ENCODE results near the gene PSMD11. TPM values are rescaled to one million over a fixed set of nuclear protein-coding genes. Genes with fewer than 3 reads are reported as not detected.

PSMD11 gene
- total RNA-seq, 6 experiments from 2014 or later = 45.7 to 61.3 (median 51.6) TPM

DNA sequence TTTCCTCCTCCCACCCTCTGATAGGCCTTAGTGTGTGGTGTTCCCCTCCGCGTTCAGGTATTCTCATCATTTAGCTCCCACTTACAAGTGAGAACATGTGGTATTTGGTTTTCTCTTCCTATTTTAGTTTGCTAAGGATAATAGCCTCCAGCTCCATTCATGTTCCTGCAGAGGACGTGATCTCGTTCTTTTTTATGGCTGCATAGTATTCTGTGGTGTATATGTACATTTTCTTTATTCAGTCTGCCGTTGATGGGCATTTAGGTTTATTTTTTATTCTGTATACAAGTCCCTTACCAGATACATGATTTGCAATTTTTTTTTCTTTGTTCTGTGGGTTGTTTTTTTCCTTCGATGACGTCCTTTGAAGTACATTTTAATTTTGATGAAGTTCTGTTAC, 23.6 kb downstream of the PSMD11 start:
- TF ChIP-seq, protein P1, sequence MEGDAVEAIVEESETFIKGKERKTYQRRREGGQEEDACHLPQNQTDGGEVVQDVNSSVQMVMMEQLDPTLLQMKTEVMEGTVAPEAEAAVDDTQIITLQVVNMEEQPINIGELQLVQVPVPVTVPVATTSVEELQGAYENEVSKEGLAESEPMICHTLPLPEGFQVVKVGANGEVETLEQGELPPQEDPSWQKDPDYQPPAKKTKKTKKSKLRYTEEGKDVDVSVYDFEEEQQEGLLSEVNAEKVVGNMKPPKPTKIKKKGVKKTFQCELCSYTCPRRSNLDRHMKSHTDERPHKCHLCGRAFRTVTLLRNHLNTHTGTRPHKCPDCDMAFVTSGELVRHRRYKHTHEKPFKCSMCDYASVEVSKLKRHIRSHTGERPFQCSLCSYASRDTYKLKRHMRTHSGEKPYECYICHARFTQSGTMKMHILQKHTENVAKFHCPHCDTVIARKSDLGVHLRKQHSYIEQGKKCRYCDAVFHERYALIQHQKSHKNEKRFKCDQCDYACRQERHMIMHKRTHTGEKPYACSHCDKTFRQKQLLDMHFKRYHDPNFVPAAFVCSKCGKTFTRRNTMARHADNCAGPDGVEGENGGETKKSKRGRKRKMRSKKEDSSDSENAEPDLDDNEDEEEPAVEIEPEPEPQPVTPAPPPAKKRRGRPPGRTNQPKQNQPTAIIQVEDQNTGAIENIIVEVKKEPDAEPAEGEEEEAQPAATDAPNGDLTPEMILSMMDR (IDR thresholded peaks at IDR 0.05) = no peak
- TF ChIP-seq POLR2A (IDR thresholded peaks at IDR 0.05) = no peak
- H3K27ac ChIP-seq = no peak overlapping the region
- no peak for DNase-seq
- no peaks in the 10 kb centered on the region for H3K9me3 ChIP-seq
- ATAC-seq = no peak
- intact Hi-C loops (cut with DNase I) = no loop called here
- 98% methylated on average over 7 of the region's 7 CpGs for WGBS (ENCODE audit: insufficient coverage, low coverage, low lambda C conversion rate, missing lambda C conversion rate)
- no peak overlapping the region for H3K4me3 ChIP-seq
- H3K36me3 ChIP-seq = peaks cover 4 to 95% (median 36%) of the 10 kb centered on the region in 4 donors
- H3K4me1 ChIP-seq = no peaks in the 10 kb centered on the region
- no peaks in the 10 kb centered on the region for H3K27me3 ChIP-seq

DNA sequence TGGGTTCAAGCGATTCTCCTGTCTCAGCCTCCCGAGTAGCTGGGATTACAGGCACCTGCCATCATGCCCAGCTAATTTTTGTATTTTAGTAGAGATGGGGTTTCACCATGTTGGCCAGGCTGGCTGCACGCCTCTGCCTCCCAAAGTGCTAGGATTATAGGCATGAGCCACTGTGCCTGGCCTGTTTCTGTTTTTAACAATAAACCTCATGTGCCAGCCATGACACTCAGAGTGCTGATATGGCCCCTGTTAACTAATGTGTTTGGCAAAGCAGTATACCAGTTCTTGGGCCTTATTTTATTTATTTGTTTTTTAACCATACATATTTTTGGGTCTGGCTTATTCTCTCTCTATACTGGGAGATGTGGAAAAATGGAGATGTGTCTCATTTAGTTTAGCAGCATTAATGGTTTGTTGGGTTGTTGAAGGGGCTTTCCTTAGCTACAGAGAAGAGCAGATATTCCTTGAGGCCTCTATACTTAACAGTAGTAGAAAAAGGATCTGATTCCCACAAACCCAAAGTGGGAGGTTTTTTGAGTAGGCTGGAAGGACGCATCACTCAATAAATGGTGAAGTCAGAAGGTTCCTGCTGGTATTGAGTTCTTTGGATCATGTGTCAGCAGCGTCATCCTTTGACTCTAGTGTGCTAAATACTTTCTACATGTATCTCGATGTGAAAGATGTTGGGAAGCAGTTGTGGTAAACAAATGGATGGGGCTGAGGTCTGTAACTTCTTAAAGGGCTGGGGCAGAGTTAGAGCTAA, 26.3 kb downstream of the PSMD11 start:
- no peaks in the 10 kb centered on the region for H3K9me3 ChIP-seq
- peaks cover 0 to 95% (median 38%) of the 10 kb centered on the region in 4 donors for H3K36me3 ChIP-seq
- no peak for TF ChIP-seq POLR2A (IDR thresholded peaks at IDR 0.05)
- H3K27me3 ChIP-seq = no peaks in the 10 kb centered on the region
- DNase-seq (no peak), ATAC-seq (no peak)
- no peak overlapping the region for H3K4me3 ChIP-seq
- intact Hi-C loops (cut with DNase I) = loop anchor here in 1 of 2 donors (10.0 kb wide), 1 partner anchor 304 kb away; no protein-coding TSS in a partner anchor
- 90% methylated on average over 4 of the region's 6 CpGs for WGBS (ENCODE audit: insufficient coverage, low coverage, low lambda C conversion rate, missing lambda C conversion rate)
- H3K4me1 ChIP-seq = no peaks in the 10 kb centered on the region
- H3K27ac ChIP-seq = no peak overlapping the region

DNA sequence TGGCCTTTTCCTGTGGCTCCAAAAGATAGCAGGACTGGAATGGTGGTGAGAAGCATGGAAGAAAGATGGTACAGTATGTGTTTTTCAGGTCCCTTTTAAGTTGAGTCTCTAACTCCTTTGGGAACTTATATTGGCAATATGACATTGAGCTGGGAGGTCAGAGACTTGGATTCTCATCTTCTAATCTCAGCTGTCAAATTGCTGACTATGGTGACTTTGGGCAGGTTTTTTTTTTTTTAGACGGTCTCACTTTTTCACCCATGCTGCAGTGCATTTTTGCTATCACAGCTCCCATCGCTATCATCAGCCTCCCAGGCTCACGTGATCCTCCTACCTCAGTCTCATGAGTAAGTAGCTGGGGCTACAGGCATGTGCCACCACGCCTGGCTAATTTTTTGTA, 27.3 kb downstream of the PSMD11 start:
- Histone ChIP-seq H3K27ac (no peak overlapping the region), H3K4me3 (no peak overlapping the region), H3K9me3 (no peaks in the 10 kb centered on the region), H3K4me1 (no peaks in the 10 kb centered on the region), H3K27me3 (no peaks in the 10 kb centered on the region), H3K36me3 (peaks cover 4 to 95% (median 44%) of the 10 kb centered on the region in 4 donors)
- ATAC-seq (no peak), DNase-seq (no peak)
- no peak for TF ChIP-seq POLR2A (IDR thresholded peaks at IDR 0.05)
- TF ChIP-seq, protein P1 (IDR thresholded peaks at IDR 0.05) = no peak
- intact Hi-C loops (cut with DNase I) = loop anchor here in 1 of 2 donors (10.0 kb wide), 1 partner anchor 303 kb away; no protein-coding TSS in a partner anchor
- WGBS (ENCODE audit: insufficient coverage, low coverage, low lambda C conversion rate, missing lambda C conversion rate) = 88% methylated on average over 4 of the region's 4 CpGs

GRCh38 chr17:32475258-32475657, 30.9 kb downstream of the PSMD11 start:
- H3K27ac ChIP-seq = no peak overlapping the region
- DNase-seq = no peak
- no peak for ATAC-seq
- 88% methylated on average over 3 of the region's 3 CpGs for WGBS (ENCODE audit: insufficient coverage, low coverage, low lambda C conversion rate, missing lambda C conversion rate)
- H3K4me1 ChIP-seq = peaks cover 0 to 3% (median 0%) of the 10 kb centered on the region in 4 donors
- no peaks in the 10 kb centered on the region for H3K27me3 ChIP-seq
- peaks cover 4 to 95% (median 54%) of the 10 kb centered on the region in 4 donors for H3K36me3 ChIP-seq
- TF ChIP-seq, protein P1 (IDR thresholded peaks at IDR 0.05) = no peak
- no peak for TF ChIP-seq POLR2A (IDR thresholded peaks at IDR 0.05)
- intact Hi-C loops (cut with DNase I) = loop anchor here in 1 of 2 donors (10.0 kb wide), 1 partner anchor 300 kb away; no protein-coding TSS in a partner anchor
- H3K9me3 ChIP-seq = no peaks in the 10 kb centered on the region
- no peak overlapping the region for H3K4me3 ChIP-seq

DNA sequence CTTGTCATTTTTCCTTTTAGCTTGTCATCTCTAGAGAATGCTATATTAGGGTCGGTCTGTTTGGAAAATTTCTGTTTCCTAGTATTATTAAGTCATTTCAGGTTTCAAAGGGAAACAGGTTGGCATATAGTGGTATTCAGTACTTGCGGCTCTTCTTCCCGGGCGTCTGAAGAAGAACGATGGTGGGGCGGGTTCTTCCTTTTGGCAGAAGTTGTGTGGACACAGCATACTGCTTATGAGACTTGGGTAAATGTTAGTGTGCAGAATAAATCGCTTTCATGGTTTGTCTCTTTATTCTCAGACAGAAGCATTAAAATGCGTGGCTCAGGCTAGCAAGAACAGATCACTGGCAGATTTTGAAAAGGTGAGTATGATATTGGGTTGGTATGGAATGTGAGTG, 32.9 kb downstream of the PSMD11 start:
- WGBS (ENCODE audit: insufficient coverage, low coverage, low lambda C conversion rate, missing lambda C conversion rate) = 92% methylated on average over 8 of the region's 8 CpGs
- Histone ChIP-seq H3K36me3 (peaks cover 4 to 95% (median 57%) of the 10 kb centered on the region in 4 donors), H3K9me3 (no peaks in the 10 kb centered on the region), H3K4me3 (no peak overlapping the region), H3K4me1 (peaks cover 0 to 3% (median 0%) of the 10 kb centered on the region in 4 donors), H3K27me3 (no peaks in the 10 kb centered on the region), H3K27ac (no peak overlapping the region)
- TF ChIP-seq, protein P1 (IDR thresholded peaks at IDR 0.05) = no peak
- TF ChIP-seq POLR2A (IDR thresholded peaks at IDR 0.05) = no peak
- ATAC-seq (no peak), DNase-seq (no peak)
- intact Hi-C loops (cut with DNase I) = loop anchor here in 1 of 2 donors (10.0 kb wide), 1 partner anchor 298 kb away; no protein-coding TSS in a partner anchor

Measured in right lobe of liver (tissue), 6 donors.